Measurements from ENCODE around the gene CFAP157. TPM values are rescaled to one million over a fixed set of nuclear protein-coding genes. Genes with fewer than 3 reads are reported as not detected.

CFAP157 gene
- not detected for total RNA-seq
- long read RNA-seq, partial matches to known transcripts, result 0 of 3 reads
- long read RNA-seq, other reads (novel, unspliced or antisense), result 3 of 3 reads

DNA sequence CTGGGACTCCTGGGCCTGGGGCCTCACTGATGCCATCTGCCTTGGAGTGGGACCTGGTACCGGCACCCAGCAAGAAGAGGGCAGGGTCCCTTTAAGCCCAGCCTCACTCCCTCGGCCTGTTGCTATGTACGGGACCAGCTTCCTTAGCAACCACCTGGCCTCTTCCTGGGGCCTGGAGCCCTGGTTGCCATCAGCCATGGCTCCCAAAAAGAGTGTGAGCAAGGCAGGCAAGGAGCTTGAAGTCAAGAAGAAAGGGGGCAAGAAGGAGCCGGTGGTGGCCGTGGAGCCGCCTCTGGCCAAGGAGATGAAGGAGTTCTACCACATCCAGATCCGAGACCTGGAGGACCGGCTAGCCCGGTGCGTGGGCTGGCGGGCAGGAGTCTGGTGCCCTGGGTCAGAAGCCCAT lies at the start of gene CFAP157:
Gene CFAP157, plus strand, starts transcription at position 153 of the 406 bp plus-strand sequence. Its CDS starts 44 bp downstream, at position 197.
- DNase-seq (ENCODE audit: low spot score), result no peak
- intact Hi-C loops (cut with DNase I), result no loop called here

DNA sequence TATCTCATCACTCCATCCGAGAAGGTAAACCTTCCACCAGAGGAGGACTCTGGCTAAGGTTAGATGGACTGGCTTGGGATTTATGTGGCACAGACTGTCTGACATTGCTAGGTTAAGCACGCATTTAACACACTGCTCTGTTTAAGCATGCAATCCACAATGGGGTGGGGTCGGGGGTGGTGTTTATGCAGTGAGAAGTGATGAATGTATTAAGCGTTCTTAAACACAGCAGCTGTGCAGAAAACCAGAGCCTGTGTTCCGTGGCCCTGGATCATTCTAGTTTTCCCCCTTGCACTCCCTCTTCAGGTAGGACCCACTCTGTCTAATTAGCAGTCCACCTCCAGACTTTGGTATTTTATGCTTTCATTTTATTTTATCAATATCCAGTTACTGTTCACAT lies 48.4 kb upstream of the CFAP157 start:
- intact Hi-C loops (cut with DNase I), result no loop called here
- DNase-seq (ENCODE audit: low spot score), result no peak

DNA sequence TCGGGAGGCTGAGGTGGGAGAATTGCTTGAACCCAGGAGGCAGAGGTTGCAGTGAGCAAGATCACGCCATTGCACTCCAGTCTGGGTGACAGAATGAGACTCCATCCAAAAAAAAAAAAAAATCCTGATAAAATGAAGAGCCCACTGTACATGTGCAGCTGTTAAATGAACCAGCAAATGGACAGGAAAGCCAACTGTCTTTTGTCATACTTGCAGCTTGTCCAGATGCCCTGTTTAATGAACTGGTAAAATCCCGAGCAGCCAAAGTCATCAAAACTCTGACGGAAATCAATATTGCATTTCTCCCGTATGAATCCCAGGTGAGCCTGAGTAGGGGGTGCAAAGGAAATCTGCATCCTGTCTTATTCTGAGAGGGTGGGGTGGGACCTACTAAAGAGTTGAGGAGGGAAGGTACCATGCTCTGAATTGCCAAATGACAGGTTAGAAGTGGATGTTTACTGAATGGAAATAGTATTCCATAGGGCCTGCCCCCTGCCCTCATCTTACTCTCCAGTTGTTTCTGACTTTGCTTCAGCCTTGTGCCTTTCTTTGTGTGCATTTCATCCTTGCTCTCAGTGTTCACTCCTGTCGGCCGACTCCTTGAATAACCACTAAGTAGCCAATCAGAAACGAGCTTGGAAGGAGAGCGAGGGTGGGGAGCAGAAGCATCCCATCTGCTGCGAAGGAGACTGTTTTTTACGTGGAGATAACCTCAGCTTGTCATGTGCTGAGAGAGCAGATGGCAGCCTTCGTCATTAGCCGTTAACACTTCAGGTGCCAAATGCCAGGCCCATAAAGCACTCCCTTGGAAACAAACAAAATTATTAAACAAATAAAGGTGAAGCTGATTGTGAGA lies 45.7 kb upstream of the CFAP157 start:
- DNase-seq (ENCODE audit: low spot score), result no peak
- intact Hi-C loops (cut with DNase I), result no loop called here

DNA sequence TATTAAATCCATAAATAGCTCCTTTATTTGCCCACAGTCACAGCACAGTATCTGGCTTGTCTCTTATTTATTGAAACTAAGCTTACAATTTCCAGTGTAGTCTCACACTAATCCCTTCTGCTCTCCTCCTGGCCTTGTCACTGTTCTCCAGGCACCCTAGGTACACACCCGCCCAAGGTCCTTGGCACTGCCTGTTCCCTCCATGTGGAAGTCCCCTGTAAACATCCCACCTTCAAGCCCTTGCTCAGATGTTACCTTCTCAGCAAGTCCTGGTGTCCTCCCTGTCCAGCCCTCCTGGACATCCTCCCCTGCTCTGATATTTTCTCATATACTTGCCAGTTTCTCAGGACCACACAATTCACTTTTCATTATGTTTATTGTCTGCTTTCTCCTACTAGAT lies 44.2 kb upstream of the CFAP157 start:
- no peak for DNase-seq (ENCODE audit: low spot score)
- intact Hi-C loops (cut with DNase I), result no loop called here

DNA sequence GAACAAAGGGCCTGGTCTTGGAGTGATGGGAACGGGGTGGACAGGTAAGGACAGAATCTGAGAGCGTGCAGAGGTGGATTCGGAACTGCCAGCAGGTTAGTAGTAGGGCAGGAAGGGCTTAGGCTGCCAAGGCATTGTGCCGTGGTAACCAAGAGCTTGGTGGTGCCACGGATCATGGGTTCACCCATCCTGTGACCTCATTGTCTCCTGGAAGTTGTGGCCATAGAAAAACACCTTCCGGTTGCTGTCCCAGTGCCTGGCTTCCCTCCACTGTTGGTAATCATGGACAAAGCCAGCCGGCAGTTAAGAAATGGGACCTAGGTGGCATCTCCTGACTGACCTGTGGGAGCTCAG lies 42.5 kb upstream of the CFAP157 start:
- intact Hi-C loops (cut with DNase I), result no loop called here
- DNase-seq (ENCODE audit: low spot score), result no peak

DNA sequence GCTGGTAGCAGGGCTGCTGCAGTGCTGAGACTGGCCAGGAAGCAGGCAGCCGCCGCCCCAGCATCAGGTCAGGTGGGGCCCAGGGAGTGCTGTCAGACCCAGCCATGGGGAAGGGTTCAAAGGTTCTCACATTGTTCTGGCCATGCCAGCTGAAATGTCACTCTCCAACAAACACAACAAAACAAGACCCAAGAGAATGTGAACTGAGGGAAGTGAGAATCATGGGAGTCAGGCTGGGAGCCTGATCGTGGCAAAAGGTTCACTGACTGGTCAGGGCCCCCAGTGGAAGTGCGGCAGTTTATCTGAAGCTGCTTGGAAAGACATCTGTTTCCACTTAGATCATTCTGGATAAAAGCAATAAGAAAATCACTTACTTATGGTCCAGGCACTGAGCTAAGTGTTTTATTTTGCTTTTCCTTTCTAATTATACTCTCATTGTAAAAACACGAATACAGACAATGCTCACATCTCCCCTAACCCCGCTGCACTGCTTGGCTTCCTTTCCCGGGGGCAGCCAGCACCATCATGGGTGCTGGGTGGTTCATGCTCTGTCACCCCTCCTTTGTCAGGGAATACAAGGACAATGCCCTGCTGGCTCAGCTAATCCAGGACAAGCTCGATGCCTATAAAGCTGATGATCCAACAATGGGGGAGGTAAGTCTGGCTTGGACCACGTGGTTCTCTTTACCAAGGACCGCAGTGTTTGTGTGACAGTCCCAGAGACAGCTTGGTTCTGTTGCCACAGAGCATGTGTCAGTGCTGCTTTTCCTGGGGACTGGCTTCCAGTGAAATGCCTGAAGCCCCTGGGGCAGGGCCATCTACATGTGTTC lies 41.9 kb upstream of the CFAP157 start:
- intact Hi-C loops (cut with DNase I), result no loop called here
- DNase-seq (ENCODE audit: low spot score), result no peak

DNA sequence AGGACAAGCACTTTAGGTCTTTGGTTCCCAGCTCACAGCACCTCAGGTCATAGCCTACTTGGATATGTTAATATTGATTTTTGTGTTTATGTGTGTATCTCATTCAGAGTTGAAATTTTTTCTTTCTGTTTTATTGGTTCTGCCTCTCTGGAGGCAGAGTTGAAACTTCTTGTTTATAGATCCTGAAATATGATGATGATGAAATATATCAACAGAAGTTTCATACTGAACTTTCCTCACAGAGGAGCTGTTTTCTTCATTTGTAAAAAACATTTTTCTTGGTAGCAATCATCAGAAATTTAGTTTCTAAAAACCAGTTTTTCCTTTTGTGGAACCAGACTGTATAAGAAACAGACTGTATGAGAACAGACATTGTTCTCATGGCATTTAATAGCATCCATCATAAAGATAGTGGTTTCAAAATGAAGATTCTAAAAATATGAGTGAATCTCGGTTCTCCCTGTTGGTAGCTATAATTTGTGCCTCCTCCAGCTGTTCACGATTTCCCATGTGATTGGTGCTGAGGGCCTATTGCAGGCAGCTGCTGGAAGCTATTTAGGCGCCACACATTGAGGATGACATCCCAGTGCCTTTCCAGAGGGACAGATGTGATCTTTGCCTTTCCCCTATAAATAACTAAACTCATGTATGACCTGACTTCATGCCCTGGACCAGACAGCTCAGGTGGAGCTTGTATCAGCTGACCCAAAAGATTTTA lies 39.5 kb upstream of the CFAP157 start:
- intact Hi-C loops (cut with DNase I), result no loop called here
- no peak for DNase-seq (ENCODE audit: low spot score)

DNA sequence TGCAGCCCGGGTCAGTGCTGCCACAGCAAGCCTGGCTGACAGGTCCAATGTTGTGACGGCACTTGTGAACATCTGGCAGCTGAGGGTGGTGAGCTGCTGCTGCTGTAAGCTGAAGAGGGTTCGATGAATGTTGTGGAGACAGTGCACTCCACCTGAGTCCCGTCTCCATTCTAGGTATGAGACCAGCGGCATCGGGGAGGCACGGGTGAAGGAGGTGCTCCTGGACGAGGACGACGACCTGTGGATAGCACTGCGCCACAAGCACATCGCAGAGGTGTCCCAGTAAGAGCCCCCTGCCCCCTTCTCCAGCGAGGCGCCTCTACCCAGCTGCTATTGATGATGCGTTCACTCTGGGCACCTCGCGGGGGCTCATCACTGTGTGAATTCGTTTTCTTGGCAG lies 38.9 kb upstream of the CFAP157 start:
- no peak for DNase-seq (ENCODE audit: low spot score)
- intact Hi-C loops (cut with DNase I), result no loop called here

DNA sequence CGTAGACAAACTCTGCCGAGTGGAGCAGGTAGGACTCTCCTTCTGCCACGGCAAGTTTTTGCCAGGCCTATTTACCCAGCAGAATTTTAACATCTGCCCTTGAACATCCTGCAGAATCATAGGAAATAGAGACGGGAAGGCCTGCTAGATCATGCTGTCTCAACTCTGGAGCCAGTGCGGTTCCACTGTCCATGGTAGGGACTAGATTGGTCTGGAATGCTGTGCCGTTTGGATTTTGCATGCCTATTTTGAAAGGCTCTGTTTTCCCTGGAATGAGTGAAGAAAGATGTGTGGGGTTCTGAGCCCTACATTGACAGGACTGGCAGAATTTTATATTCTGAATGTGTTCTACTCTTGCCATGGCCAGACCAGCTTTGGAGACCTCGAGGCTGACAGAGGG lies 33.6 kb upstream of the CFAP157 start:
- intact Hi-C loops (cut with DNase I), result no loop called here
- DNase-seq (ENCODE audit: low spot score), result no peak

DNA sequence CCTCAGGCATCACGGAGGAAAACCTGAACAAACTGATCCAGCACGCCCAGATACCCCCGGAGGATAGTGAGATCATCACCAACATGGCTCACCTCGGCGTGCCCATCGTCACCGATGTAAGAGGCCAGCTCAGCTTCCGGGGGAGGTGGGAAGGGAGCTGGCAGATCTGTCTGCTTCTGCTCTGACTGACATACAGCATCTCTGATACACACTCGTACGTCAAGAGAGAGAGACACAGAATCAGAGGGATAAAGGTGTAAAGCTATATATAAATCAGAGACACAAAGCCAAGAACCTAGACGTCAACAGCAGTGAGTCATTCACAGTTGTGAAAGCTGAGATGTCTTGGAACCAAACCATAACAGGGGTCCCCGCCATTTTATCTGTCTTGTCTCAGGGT lies 30.1 kb upstream of the CFAP157 start:
- no peak for DNase-seq (ENCODE audit: low spot score)
- intact Hi-C loops (cut with DNase I), result no loop called here

DNA sequence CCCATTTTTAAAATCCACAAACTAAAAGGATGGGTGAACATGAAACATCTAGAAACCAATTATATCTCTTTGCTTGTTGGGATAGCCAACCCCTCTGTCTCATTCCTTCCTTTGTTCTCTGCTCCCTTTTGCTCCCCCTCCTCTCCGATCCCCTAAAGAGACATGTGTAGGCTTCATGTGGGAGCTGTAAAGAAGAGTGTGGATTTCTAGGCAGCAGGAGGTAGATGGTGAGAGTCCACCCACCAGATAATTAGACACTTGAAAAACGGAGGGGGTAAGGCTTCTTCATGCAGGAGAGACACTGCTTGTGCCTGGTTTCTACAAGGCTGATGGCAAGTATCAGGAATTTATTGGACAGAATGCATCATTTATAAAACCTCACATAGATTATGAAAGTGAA lies 27.3 kb upstream of the CFAP157 start:
- DNase-seq (ENCODE audit: low spot score), result no peak
- intact Hi-C loops (cut with DNase I), result no loop called here

DNA sequence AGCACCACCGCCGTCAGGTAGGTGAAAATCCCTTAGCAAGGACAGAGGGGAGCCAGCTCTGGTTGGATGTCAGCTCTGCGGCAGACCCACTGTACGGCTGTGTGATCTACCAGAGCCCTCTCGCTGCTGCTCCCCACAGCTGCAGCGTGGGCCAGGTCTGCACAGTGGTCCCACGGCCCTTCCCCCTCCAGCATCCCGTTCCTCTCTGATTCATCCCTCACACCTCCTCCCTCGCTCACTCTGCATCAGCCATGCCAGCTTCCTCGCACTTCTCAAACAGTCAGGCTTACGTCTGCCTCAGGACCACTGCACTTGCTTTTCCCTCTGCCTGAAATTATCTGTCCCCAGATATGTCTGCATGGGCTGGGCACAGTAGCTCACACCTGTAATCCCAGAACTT lies 26.6 kb upstream of the CFAP157 start:
- intact Hi-C loops (cut with DNase I), result no loop called here
- no peak for DNase-seq (ENCODE audit: low spot score)

DNA sequence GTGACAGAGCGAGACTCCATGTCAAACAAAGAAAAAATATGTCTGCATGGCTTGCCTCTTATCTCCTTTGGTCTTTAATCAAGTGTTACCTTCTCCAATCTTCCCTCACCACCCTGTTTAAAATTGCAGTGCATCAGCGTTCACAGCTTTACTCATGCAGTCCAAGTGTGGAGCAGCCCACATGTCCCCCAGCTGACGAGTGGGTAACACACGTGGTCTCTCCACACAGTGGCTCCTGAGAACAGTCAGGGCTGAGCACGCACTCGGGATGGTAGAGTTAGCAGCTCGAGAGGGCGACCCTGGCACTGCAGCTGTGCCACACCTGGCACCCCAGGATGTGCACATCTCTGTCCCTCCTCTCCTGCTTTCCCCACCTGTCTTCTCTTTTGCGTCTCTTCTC lies 25.9 kb upstream of the CFAP157 start:
- intact Hi-C loops (cut with DNase I), result no loop called here

DNA sequence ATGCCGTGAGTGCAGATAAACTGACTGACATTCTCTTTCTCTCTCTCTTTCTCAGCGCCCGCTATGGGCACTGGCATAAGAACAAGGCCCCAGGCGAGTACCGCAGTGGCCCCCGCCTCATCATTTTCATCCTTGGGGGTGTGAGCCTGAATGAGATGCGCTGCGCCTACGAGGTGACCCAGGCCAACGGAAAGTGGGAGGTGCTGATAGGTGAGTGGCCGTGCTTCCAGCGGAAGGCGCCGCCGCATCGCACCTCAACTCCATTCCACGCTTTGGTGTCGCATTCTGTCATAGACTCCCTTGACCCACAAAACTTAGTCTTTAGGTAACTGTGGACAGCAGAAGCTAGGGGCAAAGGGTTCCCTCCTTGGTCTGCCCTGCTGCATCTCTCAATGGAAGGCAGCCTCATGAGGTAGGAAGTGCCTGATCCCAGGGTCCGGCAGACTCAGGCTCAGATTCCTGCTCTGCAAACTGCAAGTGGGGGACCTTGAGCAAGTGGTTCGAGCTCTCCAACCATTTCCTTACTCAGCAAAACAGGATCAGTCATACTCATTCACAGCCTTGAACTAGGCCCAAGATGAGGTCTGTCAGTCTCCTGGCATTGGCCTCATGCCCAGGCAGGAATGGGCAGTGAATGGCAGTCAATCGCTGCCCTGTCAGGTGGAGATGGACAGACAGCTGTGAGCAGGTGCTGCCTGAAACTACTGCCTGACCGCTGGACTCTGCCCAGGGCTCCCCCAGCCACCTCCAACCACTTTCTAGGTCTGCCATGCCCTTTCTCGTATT lies 24.2 kb upstream of the CFAP157 start:
- DNase-seq (ENCODE audit: low spot score), result no peak
- intact Hi-C loops (cut with DNase I), result no loop called here

More for the DNA sequence above, 25.9 kb upstream of the CFAP157 start:
- no peak for DNase-seq (ENCODE audit: low spot score)

DNA sequence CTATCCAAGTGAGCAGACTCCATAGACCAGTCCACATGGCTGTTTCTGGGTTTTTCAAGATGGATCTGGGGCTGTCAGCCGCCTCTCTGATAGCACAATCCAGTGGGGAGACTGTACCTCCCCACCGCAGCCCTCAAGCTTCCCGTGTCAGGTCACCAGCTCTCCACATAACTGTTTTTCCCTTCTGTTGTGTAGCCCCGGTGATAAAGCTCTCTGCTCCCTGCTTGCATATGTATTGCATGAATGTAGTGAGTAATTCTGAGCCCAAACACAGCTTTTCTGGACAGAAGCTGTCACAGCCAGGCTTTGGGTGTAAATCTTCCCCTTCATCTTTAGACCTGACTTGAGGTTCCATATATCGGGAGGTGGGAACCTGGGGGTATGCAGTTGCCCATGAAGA lies 23.1 kb upstream of the CFAP157 start:
- no peak for DNase-seq (ENCODE audit: low spot score)
- intact Hi-C loops (cut with DNase I), result no loop called here

DNA sequence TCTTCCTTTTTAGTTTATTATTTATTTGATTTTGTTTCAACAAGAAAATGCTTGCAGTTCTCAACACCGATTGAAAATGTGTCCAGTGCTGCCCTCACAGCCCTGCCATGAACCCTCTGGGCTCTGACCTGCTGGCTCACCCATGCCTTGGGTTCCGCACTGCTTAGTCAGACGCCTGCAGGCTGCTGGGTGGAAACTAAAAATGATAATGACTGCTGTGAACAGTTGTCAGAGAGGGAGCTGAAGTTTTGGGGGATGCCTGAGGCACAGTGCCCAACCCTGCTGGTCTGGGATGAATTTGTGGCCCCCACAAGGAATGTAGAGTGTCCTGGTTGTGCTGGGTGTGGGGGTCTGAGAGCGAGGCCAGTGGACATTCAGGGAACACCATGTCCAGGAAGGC lies 22.2 kb upstream of the CFAP157 start:
- no peak for DNase-seq (ENCODE audit: low spot score)
- intact Hi-C loops (cut with DNase I), result no loop called here

DNA sequence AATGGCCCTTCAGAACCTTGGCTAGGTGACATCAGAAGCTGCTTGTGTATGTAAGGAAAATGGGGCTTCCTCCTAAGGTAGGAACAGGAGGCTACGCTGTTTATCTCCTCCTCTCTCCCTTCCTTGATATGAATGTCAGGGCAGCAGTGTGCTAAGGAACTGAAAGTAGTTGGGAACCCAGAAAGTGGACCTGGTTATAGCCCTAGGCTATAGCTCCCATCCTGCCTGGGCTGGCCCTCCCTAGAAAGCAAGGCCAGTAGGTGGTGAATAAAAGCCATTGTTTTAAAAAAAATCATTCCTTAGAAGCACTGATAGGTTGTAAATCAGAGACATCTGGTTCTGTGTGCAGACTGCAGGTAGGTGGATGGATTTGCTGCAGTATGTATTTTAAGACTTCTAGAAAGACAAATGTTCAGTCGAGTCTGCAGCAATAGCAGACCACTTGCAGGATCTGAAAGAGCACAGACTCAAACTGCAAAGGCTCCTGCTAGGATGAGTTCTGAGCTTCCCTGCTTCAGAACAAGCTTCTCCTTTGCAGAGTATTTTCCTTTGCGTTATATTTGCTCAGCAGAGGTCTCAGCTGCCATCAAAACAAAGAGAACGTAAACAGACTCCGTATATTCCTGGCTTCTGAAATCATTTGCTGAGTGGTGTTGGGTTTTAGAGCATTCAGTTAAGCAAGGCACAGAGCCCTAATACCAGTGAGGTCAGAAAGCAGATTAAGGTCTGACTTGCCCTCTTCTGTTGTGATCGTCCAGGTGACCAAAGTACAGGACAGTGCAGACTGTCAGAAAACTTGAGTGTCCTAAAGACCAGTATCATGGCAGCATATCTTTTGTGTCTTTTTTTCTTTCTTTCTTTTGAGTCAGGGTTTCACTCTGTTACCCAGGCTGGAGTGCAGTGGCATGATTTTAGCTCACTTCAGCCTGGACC lies 20.1 kb upstream of the CFAP157 start:
- intact Hi-C loops (cut with DNase I), result no loop called here
- no peak for DNase-seq (ENCODE audit: low spot score)

DNA sequence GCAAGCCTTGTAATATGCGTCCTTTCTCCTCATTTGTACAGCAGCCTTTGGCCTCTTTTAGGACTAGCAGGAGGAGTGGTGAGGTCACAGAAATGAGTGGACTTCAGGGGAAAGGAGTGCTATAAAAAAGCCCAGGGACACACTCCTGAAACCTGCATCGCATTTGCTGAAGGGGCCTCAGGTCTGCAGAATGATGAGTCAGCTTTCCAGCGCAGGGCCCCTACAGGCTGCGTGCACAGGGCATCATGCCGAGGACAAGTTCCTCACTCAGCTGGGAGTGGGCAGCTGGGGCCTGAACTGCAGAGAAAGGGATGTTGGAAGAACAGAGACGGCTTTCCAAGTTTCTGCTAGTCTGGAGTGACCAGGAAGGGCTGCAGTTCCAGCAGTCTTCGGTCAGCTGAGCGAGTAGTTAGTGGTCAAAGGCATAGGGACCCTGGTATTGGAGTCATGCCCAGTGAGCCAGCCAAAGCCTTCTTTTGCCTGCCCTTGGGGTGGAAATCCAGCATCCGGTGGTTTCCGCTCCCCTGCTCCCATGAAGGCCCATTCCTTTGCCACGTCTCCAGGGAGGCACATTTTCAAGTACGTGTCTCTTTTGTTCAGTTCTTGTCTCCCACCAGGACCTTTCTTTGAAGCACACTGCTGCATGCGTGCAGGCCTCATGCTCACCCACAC lies 17.3 kb upstream of the CFAP157 start:
- no peak for DNase-seq (ENCODE audit: low spot score)
- intact Hi-C loops (cut with DNase I), result no loop called here

Data from cardiac septum (tissue), 1 donor.